Activated CD4-positive, alpha-beta T cell treated with anti-CD3 and anti-CD28 coated beads, Interleukin-2, amount 50 U/mL, for 16 hours (primary cell): ENCODE results near the gene ARRB2.
A peak's percentile ranks its signal among the peaks of the same experiment; 100 is the strongest.
"Not testable (repeated sequence)": the region's sequence is repeated elsewhere in the genome, so short reads cannot be mapped to it uniquely, and the experiment has no call there.

Experiments used
- DNase-seq: peaks from one replicate; pipeline ENCODE4 v3.0.0-alpha.2; 2020

ARRB2 gene

DNA sequence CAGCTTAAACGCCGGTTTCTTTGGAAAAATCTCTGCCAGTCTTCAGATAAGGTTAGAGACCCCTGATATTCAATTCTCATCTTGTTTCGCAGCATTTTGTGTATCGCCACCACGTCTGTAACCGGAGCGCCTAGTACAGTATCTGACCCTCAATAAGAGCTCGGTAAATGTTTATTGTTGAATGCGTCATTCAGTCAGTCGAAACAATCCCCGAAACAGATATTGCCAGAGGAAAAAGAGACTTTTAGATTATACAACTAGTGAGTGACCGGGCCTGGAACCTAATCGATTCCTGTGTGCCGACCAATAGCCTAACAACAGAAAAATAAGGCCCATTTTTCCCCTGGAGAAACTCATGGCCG lies 7.1 kb upstream of the ARRB2 start:
- DNase-seq: no peak

DNA sequence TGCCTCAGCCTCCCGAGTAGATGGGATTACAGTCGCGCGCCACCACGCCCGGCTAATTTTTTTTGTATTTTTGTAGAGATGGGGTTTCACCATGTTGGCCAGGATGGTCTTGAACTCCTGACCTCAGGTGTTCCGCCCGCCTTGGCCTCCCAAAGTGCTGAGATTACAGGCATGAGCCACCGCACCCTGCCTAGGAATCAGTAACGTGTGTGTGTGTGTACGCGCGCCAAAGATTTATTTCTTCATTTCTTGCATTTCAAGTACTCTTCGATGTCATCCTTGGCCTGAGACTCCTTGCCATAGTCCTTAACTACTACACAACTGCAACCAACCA lies 5.9 kb upstream of the ARRB2 start:
- not testable (repeated sequence) for DNase-seq

DNA sequence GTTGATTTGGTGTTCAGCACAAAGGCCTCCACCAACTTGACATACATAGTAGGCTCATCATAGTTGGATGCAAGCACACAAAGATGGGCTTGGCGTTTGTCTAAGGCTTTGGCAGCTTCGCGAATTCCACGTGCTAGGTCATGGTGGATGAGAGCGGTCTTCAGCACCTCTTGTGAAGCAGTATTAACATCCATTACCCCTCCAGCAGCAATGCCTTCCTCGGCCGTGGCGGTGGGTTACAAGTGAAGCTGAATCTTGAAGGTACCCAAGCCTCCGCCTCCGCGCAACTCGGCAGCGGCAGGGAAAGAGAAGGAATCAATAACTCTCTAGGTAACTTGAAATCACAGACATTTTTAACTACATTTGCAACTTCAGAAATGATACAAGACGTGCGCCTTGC lies 5.4 kb upstream of the ARRB2 start:
- no peak for DNase-seq

GRCh38 chr17:4706121-4706520 lies 4.3 kb upstream of the ARRB2 start:
- no peak for DNase-seq

- peak; percentile 81 for DNase-seq
Measured at GRCh38 chr17:4708436-4708835, 2.0 kb upstream of the ARRB2 start.

DNA sequence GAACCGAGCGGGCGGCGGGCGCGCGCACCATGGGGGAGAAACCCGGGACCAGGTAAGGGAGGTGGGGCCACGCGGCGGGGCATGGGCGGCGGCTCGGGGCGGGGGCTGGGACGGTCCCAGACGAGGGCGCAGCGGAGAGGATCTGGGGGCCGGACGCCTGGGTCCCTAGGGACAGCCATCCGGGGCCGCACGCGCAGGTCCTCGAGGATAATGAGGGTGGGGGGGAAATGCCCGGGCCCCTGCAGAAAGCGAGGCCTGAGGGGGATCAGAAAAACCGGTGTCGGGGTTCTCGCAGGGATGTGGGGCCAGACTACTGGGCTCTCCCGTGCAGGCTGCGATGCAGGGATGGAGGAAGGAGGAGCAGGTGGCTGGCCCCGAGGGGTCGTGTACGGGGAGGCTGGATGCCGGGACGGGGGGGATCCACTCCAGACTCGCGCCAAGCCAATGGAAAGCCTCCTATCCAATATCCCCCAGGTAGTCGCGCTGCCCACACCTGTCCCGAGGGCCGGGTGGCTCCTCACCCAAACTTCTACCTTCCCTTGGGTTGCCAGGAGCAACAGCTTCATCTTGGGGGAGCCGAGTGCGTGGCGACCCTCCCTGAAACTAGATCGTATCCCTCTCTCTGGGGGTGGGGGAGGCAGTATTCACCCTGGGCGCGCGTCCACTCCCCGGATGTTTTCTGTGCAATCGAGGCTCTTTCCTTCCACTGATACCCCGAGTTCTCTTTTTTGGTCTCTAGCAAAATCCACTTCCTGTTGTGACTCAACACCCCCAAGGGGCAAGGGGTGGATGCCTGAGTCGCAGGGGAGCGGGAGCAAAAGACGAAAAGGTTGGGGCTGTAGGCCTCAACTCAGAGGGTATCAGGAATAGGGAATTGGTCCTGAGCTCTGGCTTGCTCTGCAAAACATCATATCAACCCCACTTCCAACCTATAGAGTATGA lies 532 bp downstream of the ARRB2 start:
- peak; percentile 76 for DNase-seq

GRCh38 chr17:4711661-4712181 lies 1.3 kb downstream of the ARRB2 start:
- DNase-seq: no peak

- DNase-seq: no peak
Measured at GRCh38 chr17:4712526-4712925, 2.1 kb downstream of the ARRB2 start.

DNA sequence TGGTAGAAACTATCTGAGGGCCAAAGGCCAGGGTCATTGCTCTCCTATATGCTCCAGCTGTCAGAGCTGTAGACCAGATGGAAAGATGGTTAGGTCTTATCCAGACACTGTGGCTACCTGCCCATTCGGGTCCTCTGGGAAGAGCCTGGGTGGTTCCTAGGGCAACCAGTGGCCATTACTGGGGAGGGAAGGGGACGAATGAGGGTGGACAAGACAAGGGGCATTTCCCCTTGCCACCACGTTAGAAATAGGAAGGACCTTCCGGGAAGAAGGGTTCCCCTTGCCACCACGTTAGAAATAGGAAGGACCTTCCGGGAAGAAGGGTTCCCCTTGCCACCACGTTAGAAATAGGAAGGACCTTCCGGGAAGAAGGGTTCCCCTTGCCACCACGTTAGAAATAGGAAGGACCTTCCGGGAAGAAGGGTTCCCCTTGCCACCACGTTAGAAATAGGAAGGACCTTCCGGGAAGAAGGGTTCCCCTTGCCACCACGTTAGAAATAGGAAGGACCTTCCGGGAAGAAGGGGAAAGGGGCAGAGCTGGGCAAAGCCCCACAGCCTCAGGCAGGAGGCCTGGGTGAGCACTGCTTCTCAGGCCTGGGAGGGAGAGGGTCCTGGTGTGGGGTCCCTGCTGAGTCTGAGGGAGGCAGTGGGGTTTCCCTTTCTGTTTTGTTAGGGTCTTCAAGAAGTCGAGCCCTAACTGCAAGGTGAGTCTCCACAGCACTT lies 4.1 kb downstream of the ARRB2 start:
- DNase-seq: not testable (repeated sequence)

DNA sequence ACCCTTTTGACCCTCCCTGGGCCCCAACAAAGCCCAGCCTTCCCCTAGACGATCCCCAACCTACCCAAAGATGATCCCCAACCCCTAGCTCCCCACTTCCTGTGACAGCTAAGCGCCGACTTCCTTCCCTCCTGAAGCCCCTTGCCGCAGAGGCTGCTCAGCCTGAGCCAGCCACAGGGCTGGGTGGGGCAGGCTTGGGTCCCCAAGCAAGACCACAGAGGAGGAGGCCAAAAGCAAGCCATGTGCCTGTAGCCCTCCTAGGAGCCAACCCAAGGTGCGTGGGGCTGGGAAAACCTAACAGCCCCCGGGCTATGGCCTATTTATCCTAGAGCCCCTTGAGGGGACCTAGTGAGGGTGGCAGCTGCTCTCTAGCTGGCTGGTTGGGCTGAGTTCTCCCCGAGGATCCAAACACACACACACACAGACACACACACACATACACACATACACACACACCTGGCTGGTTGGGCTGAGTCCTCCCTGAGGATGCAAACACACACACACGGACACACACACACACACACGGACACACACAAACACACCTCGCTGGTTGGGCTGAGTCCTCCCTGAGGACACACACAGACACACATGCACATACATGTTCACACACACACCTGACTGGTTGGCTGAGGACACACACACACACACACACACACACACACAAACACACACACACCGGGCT lies 4.8 kb downstream of the ARRB2 start:
- DNase-seq: peak; percentile 70

- no peak for DNase-seq
Measured at GRCh38 chr17:4716081-4716480, 5.6 kb downstream of the ARRB2 start.

- no peak for DNase-seq
Measured at GRCh38 chr17:4717791-4718190, 7.4 kb downstream of the ARRB2 start.

DNA sequence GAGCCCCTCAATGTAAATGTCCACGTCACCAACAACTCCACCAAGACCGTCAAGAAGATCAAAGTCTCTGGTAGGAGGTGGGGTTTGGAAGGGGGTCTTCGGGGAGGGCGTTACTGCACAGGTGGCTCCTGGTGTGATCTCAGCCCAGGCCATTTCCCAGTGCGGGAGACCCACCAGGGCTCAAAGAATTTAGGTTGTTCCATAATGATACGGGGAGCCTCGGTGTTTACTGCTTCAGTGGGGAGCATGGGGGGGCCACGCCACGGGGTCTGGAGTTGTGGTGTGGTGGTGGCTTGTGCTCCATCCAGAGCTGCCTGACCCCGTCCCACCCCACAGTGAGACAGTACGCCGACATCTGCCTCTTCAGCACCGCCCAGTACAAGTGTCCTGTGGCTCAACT lies 7.8 kb downstream of the ARRB2 start:
- DNase-seq: no peak

DNA sequence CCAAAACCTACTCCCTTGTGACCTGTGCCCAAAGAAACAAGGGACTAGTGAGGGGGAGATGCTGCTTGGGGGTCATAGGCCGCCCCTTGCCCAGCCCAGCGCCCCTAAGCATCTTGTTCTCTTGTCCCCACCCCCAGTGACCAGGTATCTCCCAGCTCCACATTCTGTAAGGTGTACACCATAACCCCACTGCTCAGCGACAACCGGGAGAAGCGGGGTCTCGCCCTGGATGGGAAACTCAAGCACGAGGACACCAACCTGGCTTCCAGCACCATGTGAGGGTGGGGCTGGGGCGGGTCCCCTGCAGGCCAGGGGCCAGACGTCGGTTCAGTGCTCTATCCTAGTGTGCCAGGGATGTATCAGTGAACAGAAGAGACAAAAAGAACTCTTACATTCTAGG lies 8.7 kb downstream of the ARRB2 start:
- no peak for DNase-seq

- DNase-seq: no peak
Measured at GRCh38 chr17:4719684-4720221, 9.3 kb downstream of the ARRB2 start.

- DNase-seq: no peak
Measured at GRCh38 chr17:4720787-4721186, 10.4 kb downstream of the ARRB2 start.

DNA sequence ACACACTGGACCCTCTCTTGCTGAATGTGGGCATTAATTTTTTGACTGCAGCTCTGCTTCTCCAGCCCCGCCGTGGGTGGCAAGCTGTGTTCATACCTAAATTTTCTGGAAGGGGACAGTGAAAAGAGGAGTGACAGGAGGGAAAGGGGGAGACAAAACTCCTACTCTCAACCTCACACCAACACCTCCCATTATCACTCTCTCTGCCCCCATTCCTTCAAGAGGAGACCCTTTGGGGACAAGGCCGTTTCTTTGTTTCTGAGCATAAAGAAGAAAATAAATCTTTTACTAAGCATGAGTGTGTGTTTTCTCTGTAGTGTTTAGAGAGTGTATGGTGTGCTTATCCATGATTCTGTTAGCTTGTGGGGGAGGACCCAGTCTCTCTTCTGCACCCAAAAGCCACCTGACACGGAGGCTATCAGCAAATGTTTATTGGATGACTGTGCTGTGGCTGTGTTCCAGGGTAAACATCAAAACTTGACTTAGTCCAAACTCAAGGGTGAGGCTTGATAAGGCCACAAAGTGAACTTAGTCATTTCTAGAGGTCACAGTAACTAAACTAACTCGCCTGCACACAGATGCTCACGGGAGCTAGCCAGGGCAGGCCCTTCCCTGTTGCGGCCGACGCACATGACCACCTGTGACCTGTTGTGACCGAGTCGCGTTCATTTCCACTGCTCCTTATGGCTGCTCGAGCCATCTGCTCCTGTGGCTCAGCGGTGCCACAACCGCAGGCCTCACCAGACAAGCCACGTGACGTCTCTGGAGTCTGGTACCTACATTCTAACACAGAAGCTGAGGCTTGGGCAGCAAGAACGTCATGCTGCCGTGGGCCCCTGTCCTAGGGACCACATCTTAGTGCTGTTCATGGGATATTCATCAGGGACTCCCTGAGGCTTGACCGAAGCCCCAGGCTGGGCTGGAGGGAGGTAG lies 11.0 kb downstream of the ARRB2 start:
- no peak for DNase-seq

- no peak for DNase-seq
Measured at GRCh38 chr17:4722678-4723240, 12.3 kb downstream of the ARRB2 start.

GRCh38 chr17:4724650-4725049 lies 14.2 kb downstream of the ARRB2 start:
- DNase-seq: no peak

DNA sequence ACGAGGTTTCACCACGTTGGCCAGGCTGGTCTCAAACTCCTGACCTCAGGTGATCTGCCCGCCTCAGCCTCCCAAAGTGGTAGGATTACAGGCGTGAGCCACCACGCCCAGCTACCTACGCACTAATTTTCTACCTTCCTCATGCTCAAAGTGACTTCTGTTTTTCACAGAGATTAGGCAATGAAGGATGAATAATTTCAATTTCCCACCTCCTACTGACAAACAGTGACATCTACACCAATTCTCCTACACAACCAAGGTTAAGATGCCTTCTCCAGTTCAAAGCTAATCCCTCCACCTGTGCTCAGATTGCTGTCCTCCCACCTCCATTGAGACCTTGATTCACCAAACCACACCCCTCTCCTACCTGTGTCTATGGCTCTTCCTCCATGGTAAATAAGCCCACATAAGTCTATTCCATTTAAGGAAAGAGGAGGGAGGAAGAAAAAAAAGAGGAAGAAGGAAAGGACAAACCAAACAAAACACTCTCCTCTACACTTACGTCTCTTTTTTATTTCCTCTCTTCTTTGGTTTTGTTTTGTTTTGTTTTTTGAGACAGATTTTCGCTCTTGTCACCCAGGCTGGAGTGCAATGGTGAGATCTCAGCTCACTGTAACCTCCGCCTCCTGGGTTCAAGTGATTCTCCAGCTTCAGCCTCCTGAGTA lies 15.3 kb downstream of the ARRB2 start:
- DNase-seq: no peak

GRCh38 chr17:4728124-4728523 lies 17.7 kb downstream of the ARRB2 start:
- peak; percentile 79 for DNase-seq
